Hepatocyte (in vitro differentiated cells): Measurements from ENCODE around the gene GNPDA1. TPM values are rescaled to one million over a fixed set of nuclear protein-coding genes. Genes with fewer than 3 reads are reported as not detected.
"Not testable (repeated sequence)": the region's sequence is repeated elsewhere in the genome, so short reads cannot be mapped to it uniquely, and the experiment has no call there.

Experiments
- DNase-seq: peaks from one replicate; pipeline ENCODE4 v3.0.0-alpha.2; 2016; ENCODE audit warnings: low spot score
- H2AFZ ChIP-seq: fragments of 200-600 bp; sonication (generic); 2 replicates; pipeline ENCODE4 v1.6.0; 2016; ENCODE audit warnings: antibody characterized with exemption, mild to moderate bottlenecking
- H3K27ac ChIP-seq: fragments of 200-600 bp; sonication (generic); 2 replicates; pipeline ENCODE4 v1.5.1; 2016; ENCODE audit warnings: mild to moderate bottlenecking
- H3K27me3 ChIP-seq: fragments of 200-600 bp; sonication (generic); 2 replicates; pipeline ENCODE4 v1.6.1; 2016
- H3K36me3 ChIP-seq: fragments of 200-600 bp; sonication (generic); replicated peaks from 2 replicates; pipeline ENCODE4 v1.5.1; 2016; ENCODE audit warnings: low read depth; ENCODE audit not compliant: insufficient read depth
- H3K4me1 ChIP-seq: fragments of 200-600 bp; sonication (generic); 2 replicates; pipeline ENCODE4 v1.5.1; 2016; ENCODE audit warnings: mild to moderate bottlenecking, moderate library complexity; ENCODE audit not compliant: insufficient read depth
- H3K4me2 ChIP-seq: fragments of 200-600 bp; sonication (generic); 2 replicates; pipeline ENCODE4 v1.6.0; 2016
- H3K4me3 ChIP-seq: fragments of 200-600 bp; sonication (generic); 2 replicates; pipeline ENCODE4 v1.5.1; 2016; ENCODE audit warnings: mild to moderate bottlenecking
- H3K79me2 ChIP-seq: fragments of 200-600 bp; sonication (generic); 2 replicates; pipeline ENCODE4 v1.6.0; 2017; ENCODE audit warnings: mild to moderate bottlenecking
- H3K9me2 ChIP-seq: fragments of 200-600 bp; sonication (generic); replicated peaks from 2 replicates; pipeline ENCODE4 v1.6.0; 2017; ENCODE audit warnings: mild to moderate bottlenecking; ENCODE audit not compliant: insufficient read depth
- H3K9me3 ChIP-seq: fragments of 200-600 bp; sonication (generic); 2 replicates; pipeline ENCODE4 v1.5.1; 2016; ENCODE audit warnings: low read depth, mild to moderate bottlenecking
- H4K20me1 ChIP-seq: fragments of 200-600 bp; sonication (generic); 2 replicates; pipeline ENCODE4 v1.6.0; 2016; ENCODE audit warnings: mild to moderate bottlenecking; ENCODE audit not compliant: insufficient read depth, poor library complexity, severe bottlenecking
- CTCF ChIP-seq: fragments of 200-600 bp; sonication (generic); IDR thresholded peaks from 2 replicates; pipeline ENCODE4 v1.5.1; 2016; ENCODE audit warnings: antibody characterized with exemption, mild to moderate bottlenecking; ENCODE audit not compliant: poor library complexity
- EZH2 ChIP-seq: fragments of 200-600 bp; sonication (generic); IDR thresholded peaks from 2 replicates; pipeline ENCODE4 v1.6.1; 2016; ENCODE audit warnings: antibody characterized with exemption, mild to moderate bottlenecking, borderline replicate concordance
- EZH2phosphoT487 ChIP-seq: fragments of 200-600 bp; sonication (generic); IDR thresholded peaks from one replicate; pipeline ENCODE4 v1.6.1; 2018; ENCODE audit warnings: antibody characterized with exemption, mild to moderate bottlenecking, low read depth, moderate library complexity; ENCODE audit not compliant: unreplicated experiment, severe bottlenecking
- WGBS: methylation state at CpG from one replicate; pipeline ENCODE4 v1.1.6; 2016; ENCODE audit warnings: low lambda C conversion rate; ENCODE audit errors: missing lambda C conversion rate; 5-methylcytosine and 5-hydroxymethylcytosine counted together
- polyA plus RNA-seq: library from polyadenylated mRNA; unstranded; fragments of >200 nt; fragmentation: Nextera tagmentation; extraction: Ambion mirVana; gene quantifications from 2 replicates; pipeline ENCODE4 v1.2.1, GENCODE V29; 2016
- total RNA-seq: library from RNA; depleted of rRNA; stranded (reverse); fragments of >200 nt; gene quantifications from 2 replicates; pipeline ENCODE4 v1.2.3, GENCODE V29; 2014

Gene GNPDA1
- total and polyA plus RNA-seq, 2 experiments from 2014 or later: 97.3 to 106 TPM

- H3K4me2 ChIP-seq: no peak overlapping the region
- H3K4me1 ChIP-seq: no peaks in the 10 kb centered on the region
- H3K27me3 ChIP-seq: no peaks in the 10 kb centered on the region
- H3K9me3 ChIP-seq: no peaks in the 10 kb centered on the region
- H4K20me1 ChIP-seq: no peaks in the 10 kb centered on the region
- no peak overlapping the region for H2AFZ ChIP-seq
- no peak for TF ChIP-seq CTCF
- TF ChIP-seq EZH2: no peak
- no peak for TF ChIP-seq EZH2phosphoT487
- 63% methylated on average over 5 of the region's 5 CpGs for WGBS
- H3K79me2 ChIP-seq: no peaks in the 10 kb centered on the region
- H3K9me2 ChIP-seq: no peaks in the 10 kb centered on the region
- DNase-seq: no peak
- H3K36me3 ChIP-seq: no peaks in the 10 kb centered on the region
- H3K4me3 ChIP-seq: no peak overlapping the region
- no peak overlapping the region for H3K27ac ChIP-seq
Measured at GRCh38 chr5:142056816-142057696, 44.2 kb upstream of the GNPDA1 start.

- WGBS: 78% methylated on average over 1 of the region's 1 CpG
- no peaks in the 10 kb centered on the region for H3K4me1 ChIP-seq
- H3K4me2 ChIP-seq: no peak overlapping the region
- no peak overlapping the region for H3K27ac ChIP-seq
- H3K36me3 ChIP-seq: no peaks in the 10 kb centered on the region
- no peaks in the 10 kb centered on the region for H4K20me1 ChIP-seq
- no peaks in the 10 kb centered on the region for H3K27me3 ChIP-seq
- H3K79me2 ChIP-seq: no peaks in the 10 kb centered on the region
- DNase-seq: no peak
- TF ChIP-seq CTCF: no peak
- no peak for TF ChIP-seq EZH2phosphoT487
- TF ChIP-seq EZH2: no peak
- H3K4me3 ChIP-seq: no peak overlapping the region
- H3K9me3 ChIP-seq: no peaks in the 10 kb centered on the region
- H2AFZ ChIP-seq: no peak overlapping the region
- H3K9me2 ChIP-seq: no peaks in the 10 kb centered on the region
Measured at GRCh38 chr5:142055301-142055700, 42.5 kb upstream of the GNPDA1 start.

- H3K4me2 ChIP-seq: no peak overlapping the region
- no peaks in the 10 kb centered on the region for H3K27me3 ChIP-seq
- WGBS: 61% methylated on average over 4 of the region's 4 CpGs
- H3K27ac ChIP-seq: no peak overlapping the region
- no peak overlapping the region for H3K4me3 ChIP-seq
- TF ChIP-seq EZH2phosphoT487 (no peak), CTCF (no peak), EZH2 (no peak)
- H3K36me3 ChIP-seq: no peaks in the 10 kb centered on the region
- no peaks in the 10 kb centered on the region for H3K9me3 ChIP-seq
- H3K4me1 ChIP-seq: no peaks in the 10 kb centered on the region
- no peaks in the 10 kb centered on the region for H4K20me1 ChIP-seq
- peak; percentile 32 for DNase-seq
- no peaks in the 10 kb centered on the region for H3K79me2 ChIP-seq
- no peak overlapping the region for H2AFZ ChIP-seq
- H3K9me2 ChIP-seq: no peaks in the 10 kb centered on the region
Measured at GRCh38 chr5:142053426-142054151, 40.8 kb upstream of the GNPDA1 start.

- WGBS: 94% methylated on average over 4 of the region's 4 CpGs
- H4K20me1 ChIP-seq, H3K4me2 ChIP-seq, H3K27me3 ChIP-seq, DNase-seq, H3K27ac ChIP-seq, H3K36me3 ChIP-seq, H2AFZ ChIP-seq, H3K9me3 ChIP-seq, H3K4me1 ChIP-seq, H3K79me2 ChIP-seq, H3K9me2 ChIP-seq, H3K4me3 ChIP-seq: not testable (repeated sequence)
Measured at GRCh38 chr5:142052026-142052425, 39.2 kb upstream of the GNPDA1 start.
